ENCODE measurements around the gene KPTN.

DNA sequence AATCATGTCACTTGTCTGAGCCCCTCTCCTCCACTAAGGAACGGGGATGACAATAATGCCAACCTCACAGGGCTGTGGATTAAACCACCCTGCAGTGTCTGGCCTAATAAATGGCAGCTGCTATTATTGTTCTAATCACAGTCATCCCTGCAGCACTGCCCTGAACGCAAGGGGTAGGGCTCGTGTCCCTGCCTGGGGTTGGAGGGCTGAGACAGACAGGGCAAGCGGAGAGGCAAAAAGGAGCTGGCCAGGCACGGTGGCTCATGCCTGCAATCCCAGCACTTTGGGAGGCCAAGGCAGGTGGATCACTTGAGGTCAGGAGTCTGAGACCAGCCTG, 10.2 kb upstream of the KPTN start:
- no peak for TF ChIP-seq CTCF (IDR thresholded peaks at IDR 0.05; ENCODE audit: low read depth, low read length, poor library complexity, severe bottlenecking)
- TF ChIP-seq EZH2phosphoT487 (IDR thresholded peaks at IDR 0.05; ENCODE audit: borderline replicate concordance, low read length): no peak

All from DOHH2 (cell line).